IMR-90 (cell line): Measurements from ENCODE around the gene SLC17A9. TPM values are rescaled to one million over a fixed set of nuclear protein-coding genes. Genes with fewer than 3 reads are reported as not detected.

ENCODE experiments used
- ATAC-seq: fragments of 200-7000 bp; cut with Tn5 transposase; 2 replicates; pipeline ENCODE4 v1.9.1; 2020; ENCODE audit warnings: low read depth, mild to moderate bottlenecking, moderate library complexity
- BruUV-seq: library from RNA; stranded (reverse); fragments of 400-500 nt; replicated peaks from 2 replicates; lab custom pipeline; 2021; lab: Mats Ljungman, UMichigan
- CTCF ChIA-PET: fragments of 300-600 bp; formaldehyde crosslinking; extraction: SDS; loops from one replicate; lab custom pipeline; 2021; ENCODE audit warnings: antibody characterized with exemption; lab: Yijun Ruan, JAX
- POLR2A ChIA-PET: fragments of 300-600 bp; sonication (Branson Sonifier 250); formaldehyde crosslinking; loops from one replicate; lab custom pipeline; 2022; ENCODE audit warnings: antibody characterized with exemption; ENCODE audit not compliant: unreplicated experiment; lab: Charles Lee
- DNase-seq: peaks from one replicate; pipeline ENCODE4 v3.0.0; 2013
- H2AFZ ChIP-seq: replicated peaks from 2 replicates; pipeline ENCODE3; 2013; ENCODE audit warnings: low read length, mild to moderate bottlenecking; ENCODE audit not compliant: poor library complexity
- H2AK5ac ChIP-seq: 2 replicates; pipeline ENCODE4 v1.6.1; 2013; ENCODE audit warnings: low read depth, low read length, inconsistent platforms
- H2AK9ac ChIP-seq: replicated peaks from 2 replicates; pipeline ENCODE3; 2013; ENCODE audit warnings: mild to moderate bottlenecking, low read depth, low read length, moderate library complexity; ENCODE audit not compliant: poor library complexity
- H2BK120ac ChIP-seq: 2 replicates; pipeline ENCODE4 v1.6.1; 2013; ENCODE audit warnings: low read depth, low read length, inconsistent platforms
- H2BK15ac ChIP-seq: 3 replicates; pipeline ENCODE4 v1.6.1; 2013; ENCODE audit warnings: low read depth, low read length, inconsistent platforms
- H2BK20ac ChIP-seq: 2 replicates; pipeline ENCODE4 v1.6.1; 2013; ENCODE audit warnings: low read depth, mild to moderate bottlenecking, inconsistent platforms, low read length, moderate library complexity
- H2BK5ac ChIP-seq: 2 replicates; pipeline ENCODE4 v1.6.1; 2013; ENCODE audit warnings: mild to moderate bottlenecking, low read depth, low read length, inconsistent platforms; ENCODE audit not compliant: poor library complexity, severe bottlenecking
- H3K14ac ChIP-seq: replicated peaks from 2 replicates; pipeline ENCODE4 v1.6.1; 2013; ENCODE audit warnings: low read depth, low read length, inconsistent platforms
- H3K18ac ChIP-seq: 2 replicates; pipeline ENCODE4 v1.6.1; 2013; ENCODE audit warnings: low read depth, low read length, control low read depth
- H3K23ac ChIP-seq: 2 replicates; pipeline ENCODE4 v1.6.1; 2013; ENCODE audit warnings: low read depth, low read length, inconsistent platforms
- H3K27ac ChIP-seq: 2 replicates; pipeline ENCODE4 v1.5.1; 2013; ENCODE audit warnings: mild to moderate bottlenecking, control low read depth, low read length; ENCODE audit not compliant: insufficient read depth
- H3K27me3 ChIP-seq: 2 replicates; pipeline ENCODE4 v1.6.1; 2013; ENCODE audit warnings: low read length; ENCODE audit not compliant: control insufficient read depth, insufficient read depth
- H3K36me3 ChIP-seq: 2 replicates; pipeline ENCODE4 v1.6.1; 2013; ENCODE audit warnings: low read length, mixed read lengths; ENCODE audit not compliant: control insufficient read depth, insufficient read depth
- H3K4ac ChIP-seq: 2 replicates; pipeline ENCODE4 v1.6.1; 2013; ENCODE audit warnings: low read depth, low read length, inconsistent platforms
- H3K4me1 ChIP-seq: 2 replicates; pipeline ENCODE4 v1.6.1; 2013; ENCODE audit warnings: low read length, mixed read lengths; ENCODE audit not compliant: control insufficient read depth, insufficient read depth
- H3K4me2 ChIP-seq: 2 replicates; pipeline ENCODE4 v1.6.1; 2013; ENCODE audit warnings: low read depth, mild to moderate bottlenecking, control low read depth, low read length, moderate library complexity
- H3K4me3 ChIP-seq: 2 replicates; pipeline ENCODE4 v1.5.1; 2013; ENCODE audit warnings: low read depth, mild to moderate bottlenecking, control low read depth, low read length, moderate library complexity; ENCODE audit not compliant: insufficient read depth
- H3K56ac ChIP-seq: 2 replicates; pipeline ENCODE4 v1.6.1; 2013; ENCODE audit warnings: low read length, inconsistent platforms; ENCODE audit not compliant: insufficient read depth; ENCODE audit errors: extremely low read depth
- H3K79me1 ChIP-seq, 2 experiments: 2 replicates each; pipeline ENCODE4 v1.6.1; 2013; ENCODE audit warnings: low read length in 2 of 2, inconsistent platforms in 1 of 2, low read depth in 1 of 2
- H3K9ac ChIP-seq: 2 replicates; pipeline ENCODE4 v1.6.1; 2013; ENCODE audit warnings: low read depth, low read length, control low read depth
- H3K9me1 ChIP-seq: 2 replicates; pipeline ENCODE4 v1.6.1; 2013; ENCODE audit warnings: low read length, inconsistent platforms; ENCODE audit not compliant: insufficient read depth
- H3K9me3 ChIP-seq: 2 replicates; pipeline ENCODE4 v1.6.1; 2013; ENCODE audit warnings: low read length; ENCODE audit not compliant: control insufficient read depth, insufficient read depth
- H4K20me1 ChIP-seq: 2 replicates; pipeline ENCODE4 v1.6.1; 2013; ENCODE audit warnings: low read length, inconsistent platforms; ENCODE audit not compliant: insufficient read depth
- H4K5ac ChIP-seq: 2 replicates; pipeline ENCODE4 v1.6.1; 2013; ENCODE audit warnings: mild to moderate bottlenecking, low read depth, low read length, control low read depth
- H4K8ac ChIP-seq, 2 experiments: 2 replicates each; pipeline ENCODE4 v1.6.1; 2013; ENCODE audit warnings: low read depth in 2 of 2, low read length in 2 of 2, control low read depth in 1 of 2, inconsistent platforms in 1 of 2
- H4K91ac ChIP-seq: 2 replicates; pipeline ENCODE4 v1.6.1; 2013; ENCODE audit warnings: low read depth, low read length, inconsistent platforms; ENCODE audit not compliant: insufficient read depth
- BHLHE40 ChIP-seq: fragments of 150-350 bp; IDR thresholded peaks from 2 replicates; pipeline ENCODE4 v1.6.1; 2016; ENCODE audit warnings: mild to moderate bottlenecking, low read depth, low read length
- CEBPB ChIP-seq: IDR thresholded peaks from 2 replicates; pipeline ENCODE4 v1.6.1; 2012; ENCODE audit warnings: low read depth, low read length, improper control_type of control experiment
- CTCF ChIP-seq: conservative IDR thresholded peaks from 2 replicates; pipeline ENCODE4 v1.5.1; 2012; ENCODE audit warnings: mild to moderate bottlenecking, low read depth, low read length, improper control_type of control experiment
- ELK1 ChIP-seq: fragments of 150-350 bp; IDR thresholded peaks from 2 replicates; pipeline ENCODE4 v1.6.1; 2016; ENCODE audit warnings: low read depth, mild to moderate bottlenecking, low read length, moderate library complexity, borderline replicate concordance
- FOS ChIP-seq: fragments of 150-350 bp; IDR thresholded peaks from 2 replicates; pipeline ENCODE4 v1.6.1; 2016; ENCODE audit warnings: low read depth, low read length
- MAFK ChIP-seq: IDR thresholded peaks from 2 replicates; pipeline ENCODE4 v1.6.1; 2012; ENCODE audit warnings: low read depth, low read length, improper control_type of control experiment
- MAZ ChIP-seq: IDR thresholded peaks from 2 replicates; pipeline ENCODE4 v1.6.1; 2012; ENCODE audit warnings: low read depth, mild to moderate bottlenecking, low read length, improper control_type of control experiment, moderate library complexity, borderline replicate concordance
- MXI1 ChIP-seq: IDR thresholded peaks from 2 replicates; pipeline ENCODE4 v1.6.1; 2012; ENCODE audit warnings: low read depth, mild to moderate bottlenecking, low read length, moderate library complexity, borderline replicate concordance
- NFE2L2 ChIP-seq: fragments of 150-350 bp; IDR thresholded peaks from 2 replicates; pipeline ENCODE4 v1.6.1; 2016; ENCODE audit warnings: low read depth, mild to moderate bottlenecking, low read length
- RAD21 ChIP-seq: IDR thresholded peaks from 2 replicates; pipeline ENCODE4 v1.6.1; 2012; ENCODE audit warnings: low read length, improper control_type of control experiment
- RCOR1 ChIP-seq: IDR thresholded peaks from 2 replicates; pipeline ENCODE4 v1.6.1; 2012; ENCODE audit warnings: mild to moderate bottlenecking, low read length, improper control_type of control experiment; ENCODE audit not compliant: insufficient replicate concordance
- RFX5 ChIP-seq: IDR thresholded peaks from 2 replicates; pipeline ENCODE4 v1.8.0; 2012; ENCODE audit warnings: low read depth, mild to moderate bottlenecking, low read length, moderate library complexity
- SMC3 ChIP-seq: fragments of 150-350 bp; IDR thresholded peaks from 2 replicates; pipeline ENCODE4 v1.6.1; 2016; ENCODE audit warnings: low read depth, mild to moderate bottlenecking, antibody characterized with exemption, low read length, moderate library complexity
- USF2 ChIP-seq: fragments of 150-350 bp; IDR thresholded peaks from 2 replicates; pipeline ENCODE4 v1.6.1; 2017; ENCODE audit warnings: mild to moderate bottlenecking, antibody characterized with exemption, low read length, low read depth
- WGBS, 2 experiments: methylation state at CpG; one replicate each; pipeline versions ENCODE4 v1.1.5 to v1.1.7; 2013; ENCODE audit warnings: missing lambda C conversion rate in 2 of 2; ENCODE audit not compliant: insufficient read length in 1 of 2; ENCODE audit errors: extremely low coverage in 2 of 2; 5-methylcytosine and 5-hydroxymethylcytosine counted together
- dilution Hi-C: fragments of 300-500 bp; cut with HindIII; formaldehyde crosslinking; loops from one replicate; pipeline ENCODE4 v1.14.3; 2018; ENCODE audit warnings: low sequenced_read_pairs; ENCODE audit not compliant: unreplicated experiment
- in situ Hi-C: fragments of 300-500 bp; cut with MboI; formaldehyde crosslinking; loops from 3 replicates; pipeline ENCODE4 v1.14.3; 2019; ENCODE audit warnings: low sequenced_read_pairs, inconsistent platforms, mixed read lengths
- intact Hi-C: fragments of 100-400 bp; cut with micrococcal nuclease; formaldehyde crosslinking; loops from 2 replicates; pipeline ENCODE4 v1.10.0; 2022
- polyA plus RNA-seq, 3 experiments: library from polyadenylated mRNA; depleted of rRNA; stranded (reverse); fragments of >200 nt; gene quantifications; 2 replicates each; pipeline ENCODE4 v1.2.3, GENCODE V29; 2012; ENCODE audit warnings: low replicate concordance in 1 of 3
- total RNA-seq: library from RNA; depleted of rRNA; stranded (reverse); fragments of >200 nt; gene quantifications from 2 replicates; pipeline ENCODE4 v1.2.3, GENCODE V29; 2012

Gene SLC17A9
- total and polyA plus RNA-seq, 2 of the 4 experiments (the other 2 are of a cell fraction) = 2.2 to 14.4 TPM

- no peaks in the 10 kb centered on the region for H4K20me1 ChIP-seq
- no peak overlapping the region for H3K9ac ChIP-seq
- H2AK5ac ChIP-seq = no peak overlapping the region
- in situ Hi-C loops = no loop called here
- no peak overlapping the region for H3K56ac ChIP-seq
- H3K27ac ChIP-seq = no peak overlapping the region
- H2BK20ac ChIP-seq = no peak overlapping the region
- H3K36me3 ChIP-seq = no peaks in the 10 kb centered on the region
- no peak overlapping the region for H4K91ac ChIP-seq
- H4K8ac ChIP-seq = no peak overlapping the region
- no peak overlapping the region for H2AFZ ChIP-seq
- H3K23ac ChIP-seq = no peak overlapping the region
- H3K4me1 ChIP-seq = no peaks in the 10 kb centered on the region
- no peak overlapping the region for H2BK15ac ChIP-seq
- no peak overlapping the region for H2BK5ac ChIP-seq
- H3K18ac ChIP-seq = no peak overlapping the region
- H2AK9ac ChIP-seq = no peak overlapping the region
- dilution Hi-C loops = no loop called here
- no peak overlapping the region for H3K4me2 ChIP-seq
- H3K4ac ChIP-seq = no peak overlapping the region
- H4K5ac ChIP-seq = no peak overlapping the region
- TF ChIP-seq RCOR1 (no peak), SMC3 (no peak), MXI1 (no peak), RFX5 (no peak), USF2 (no peak), MAZ (no peak), CTCF (no peak), BHLHE40 (no peak), MAFK (no peak), FOS (no peak), CEBPB (no peak), ELK1 (no peak), RAD21 (no peak), NFE2L2 (no peak)
- intact Hi-C loops = no loop called here
- H3K79me1 ChIP-seq = no peaks in the 10 kb centered on the region
- DNase-seq (no peak), ATAC-seq (no peak)
- no peak overlapping the region for H3K14ac ChIP-seq
- BruUV-seq = no TSS peak
- POLR2A ChIA-PET = no interaction called here
- no peak overlapping the region for H2BK120ac ChIP-seq
- peaks cover 72% of the 10 kb centered on the region for H3K27me3 ChIP-seq
- WGBS, 2 experiments = no CpG with 5 or more reads among the region's 6 CpGs
- no peak overlapping the region for H3K4me3 ChIP-seq
- CTCF ChIA-PET = interaction anchor here (0.6 kb wide), 1 partner anchor 10 kb away, joined by 3 read pairs; no protein-coding TSS in a partner anchor
- H3K9me1 ChIP-seq = no peaks in the 10 kb centered on the region
- H3K9me3 ChIP-seq = no peaks in the 10 kb centered on the region
These were observed 39.4 kb downstream of the SLC17A9 start for GRCh38 chr20:62991863-62992262.
